ENCODE measurements around the gene ZNF175. TPM values are rescaled to one million over a fixed set of nuclear protein-coding genes. Genes with fewer than 3 reads are reported as not detected.
A peak's percentile ranks its signal among the peaks of the same experiment; 100 is the strongest.

ZNF175 gene
- total and polyA plus RNA-seq, 12 donors: 1.6 to 9.6 (median 8.1) TPM

DNA sequence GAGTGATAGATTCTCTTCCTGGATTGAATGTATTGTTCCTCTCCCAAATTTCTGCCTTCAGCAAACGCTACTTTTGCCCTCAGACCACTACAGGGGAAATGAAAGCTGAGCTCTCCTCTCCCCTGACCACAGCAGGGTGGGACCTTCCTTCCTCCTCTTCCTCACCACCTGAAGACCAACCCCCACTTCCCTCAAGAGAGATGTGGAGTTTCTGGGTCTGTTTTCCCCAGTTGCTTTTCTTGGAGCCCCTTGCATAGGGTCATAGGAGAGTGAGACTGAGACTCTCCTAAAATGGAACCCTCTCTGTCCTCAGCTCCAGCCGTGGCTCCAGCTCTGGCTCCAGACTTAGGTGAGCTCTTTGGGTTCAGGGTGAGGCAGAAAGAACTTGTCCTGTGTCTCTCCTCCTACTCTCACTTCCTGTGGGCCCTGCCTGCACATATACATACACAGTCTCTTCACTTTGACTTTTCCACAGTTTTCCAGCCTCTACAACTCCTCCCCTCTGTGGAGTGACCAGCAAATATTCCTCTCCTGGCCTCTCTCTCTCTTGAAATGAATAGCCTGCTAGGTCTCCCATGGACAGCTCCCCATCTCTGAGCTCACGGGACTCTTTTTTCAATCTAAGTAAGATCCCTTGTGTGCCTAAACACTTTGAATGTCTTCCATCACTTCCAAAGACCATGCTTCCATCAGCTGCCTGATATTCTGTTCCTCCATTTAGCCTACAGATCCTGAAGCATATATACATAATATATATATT lies 19.2 kb upstream of the ZNF175 start:
- Histone ChIP-seq H3K36me3 (no peaks in the 10 kb centered on the region), H3K27me3 (peaks cover 0 to 55% (median 36%) of the 10 kb centered on the region in 7 donors), H3K4me3 (no peak overlapping the region), H3K9me3 (no peaks in the 10 kb centered on the region), H3K27ac (no peak overlapping the region), H3K4me1 (no peaks in the 10 kb centered on the region)
- 54 to 60% methylated on average over 3 of the region's 3 CpGs for WGBS, 2 donors
- DNase-seq (no peak), ATAC-seq (no peak)
- intact Hi-C loops (cut with DNase I): no loop called here
- TF ChIP-seq, protein P1, sequence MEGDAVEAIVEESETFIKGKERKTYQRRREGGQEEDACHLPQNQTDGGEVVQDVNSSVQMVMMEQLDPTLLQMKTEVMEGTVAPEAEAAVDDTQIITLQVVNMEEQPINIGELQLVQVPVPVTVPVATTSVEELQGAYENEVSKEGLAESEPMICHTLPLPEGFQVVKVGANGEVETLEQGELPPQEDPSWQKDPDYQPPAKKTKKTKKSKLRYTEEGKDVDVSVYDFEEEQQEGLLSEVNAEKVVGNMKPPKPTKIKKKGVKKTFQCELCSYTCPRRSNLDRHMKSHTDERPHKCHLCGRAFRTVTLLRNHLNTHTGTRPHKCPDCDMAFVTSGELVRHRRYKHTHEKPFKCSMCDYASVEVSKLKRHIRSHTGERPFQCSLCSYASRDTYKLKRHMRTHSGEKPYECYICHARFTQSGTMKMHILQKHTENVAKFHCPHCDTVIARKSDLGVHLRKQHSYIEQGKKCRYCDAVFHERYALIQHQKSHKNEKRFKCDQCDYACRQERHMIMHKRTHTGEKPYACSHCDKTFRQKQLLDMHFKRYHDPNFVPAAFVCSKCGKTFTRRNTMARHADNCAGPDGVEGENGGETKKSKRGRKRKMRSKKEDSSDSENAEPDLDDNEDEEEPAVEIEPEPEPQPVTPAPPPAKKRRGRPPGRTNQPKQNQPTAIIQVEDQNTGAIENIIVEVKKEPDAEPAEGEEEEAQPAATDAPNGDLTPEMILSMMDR (IDR thresholded peaks at IDR 0.05): no peak

DNA sequence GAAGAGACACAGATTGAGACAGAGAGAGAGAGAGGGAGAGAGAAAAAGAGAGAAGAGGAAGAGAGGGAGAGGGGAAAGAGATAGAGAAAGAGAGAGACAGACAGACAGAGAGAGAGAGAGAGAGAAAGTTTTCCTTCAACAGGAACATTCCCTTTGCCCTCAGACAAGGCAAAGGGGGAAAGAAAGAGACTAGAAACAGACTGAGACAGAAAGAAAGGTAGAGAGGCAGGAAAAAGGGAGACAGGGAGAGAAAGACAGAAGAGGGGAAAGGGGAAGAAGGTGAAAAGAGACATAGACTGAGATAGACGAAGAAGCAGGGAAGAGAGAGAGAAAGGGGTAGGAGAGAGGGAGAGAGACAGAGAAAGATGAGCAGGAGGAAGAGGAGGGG lies 18.5 kb upstream of the ZNF175 start:
- TF ChIP-seq, protein P1 (IDR thresholded peaks at IDR 0.05): no peak
- Histone ChIP-seq H3K27me3 (peaks cover 0 to 55% (median 32%) of the 10 kb centered on the region in 7 donors), H3K9me3 (no peaks in the 10 kb centered on the region), H3K27ac (no peak overlapping the region), H3K36me3 (no peaks in the 10 kb centered on the region), H3K4me1 (no peaks in the 10 kb centered on the region), H3K4me3 (no peak overlapping the region)
- intact Hi-C loops (cut with DNase I): no loop called here
- no peak for ATAC-seq
- 8 to 19% methylated on average over 1 of the region's 1 CpG for WGBS, 2 donors
- DNase-seq: no peak

DNA sequence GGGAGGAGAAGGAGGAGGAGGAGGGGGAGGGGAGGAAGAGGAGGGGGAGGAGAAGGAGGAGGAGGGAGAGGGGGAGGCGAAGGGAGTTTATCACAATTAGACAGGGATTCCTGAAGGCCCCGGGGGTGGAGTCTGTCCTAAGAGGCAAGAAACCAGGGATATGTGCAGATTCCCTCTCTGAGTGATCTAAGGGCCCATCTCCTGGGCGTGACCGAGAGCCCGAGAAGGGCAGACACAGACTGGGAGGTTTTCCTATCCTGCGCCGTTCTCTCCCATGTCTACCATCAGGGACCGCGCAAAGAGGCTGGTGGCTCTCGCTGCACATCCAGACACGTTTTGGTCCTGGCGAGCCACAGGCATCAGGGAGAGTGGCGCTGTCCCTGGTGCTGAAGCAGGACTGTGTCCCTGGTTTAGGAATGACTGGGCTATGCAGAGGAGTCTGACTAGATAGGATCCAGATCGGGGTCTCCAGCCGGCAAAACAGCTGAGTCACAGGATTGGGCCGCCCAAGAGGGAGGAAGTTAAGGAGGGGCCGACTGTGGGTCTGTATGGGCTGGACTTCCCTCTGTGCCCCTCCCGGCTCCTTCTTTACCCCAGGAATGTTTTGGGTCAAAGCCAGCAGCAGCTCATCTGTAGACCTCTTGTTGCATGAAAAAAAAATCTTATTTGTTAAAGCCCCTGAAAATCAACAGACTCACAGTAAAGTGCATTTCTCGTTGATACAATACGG lies 17.9 kb upstream of the ZNF175 start:
- H3K36me3 ChIP-seq: no peaks in the 10 kb centered on the region
- H3K9me3 ChIP-seq: no peaks in the 10 kb centered on the region
- peaks cover 0 to 57% (median 31%) of the 10 kb centered on the region in 7 donors for H3K27me3 ChIP-seq
- TF ChIP-seq, protein P1 (IDR thresholded peaks at IDR 0.05): no peak
- WGBS, 2 donors: 5 to 7% methylated on average over 20 of the region's 20 CpGs
- no peak overlapping the region for H3K27ac ChIP-seq
- intact Hi-C loops (cut with DNase I): no loop called here
- ATAC-seq (peak; percentile 55 to 72 (median 68)), DNase-seq (peak; percentile 74 to 79)
- no peak overlapping the region for H3K4me3 ChIP-seq
- no peaks in the 10 kb centered on the region for H3K4me1 ChIP-seq

DNA sequence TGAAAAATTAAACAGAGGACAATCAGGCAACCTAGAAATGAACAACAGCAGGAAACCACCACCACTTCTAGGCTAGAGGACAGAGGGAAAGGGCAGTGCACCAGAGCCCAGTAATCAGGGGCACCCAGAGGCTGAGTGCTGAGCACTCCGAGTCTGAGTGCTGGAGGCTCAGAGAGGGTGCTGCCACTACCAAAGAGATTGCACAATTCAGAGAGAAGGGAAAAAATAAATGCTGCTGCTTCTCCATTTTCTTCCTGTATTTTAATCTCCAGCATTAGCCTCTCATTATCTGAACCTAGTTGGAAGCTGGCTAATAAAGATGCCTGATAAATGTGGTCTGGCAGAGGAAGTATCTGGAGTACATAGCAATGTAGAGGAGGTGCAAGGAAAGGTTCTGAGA lies 11.8 kb upstream of the ZNF175 start:
- WGBS, 2 donors: 69 to 70% methylated on average over 1 of the region's 1 CpG
- DNase-seq: no peak
- H3K4me3 ChIP-seq: no peak overlapping the region
- intact Hi-C loops (cut with DNase I): no loop called here
- no peaks in the 10 kb centered on the region for H3K4me1 ChIP-seq
- peaks cover 0 to 67% (median 44%) of the 10 kb centered on the region in 7 donors for H3K27me3 ChIP-seq
- TF ChIP-seq, protein P1 (IDR thresholded peaks at IDR 0.05): no peak
- H3K36me3 ChIP-seq: no peaks in the 10 kb centered on the region
- H3K27ac ChIP-seq: no peak overlapping the region
- ATAC-seq: no peak
- H3K9me3 ChIP-seq: no peaks in the 10 kb centered on the region

Measured in heart right ventricle (tissue), 16 donors.